K562 (cell line): ENCODE measurements around the gene KLK3. TPM values are rescaled to one million over a fixed set of nuclear protein-coding genes. Genes with fewer than 3 reads are reported as not detected.

Experiments used
- BACH1 ChIP-seq: fragments of 200-800 bp; sonication (Bioruptor generic); IDR thresholded peaks from 2 replicates; pipeline ENCODE4 v1.6.1; 2016; ENCODE audit warnings: missing genetic modification characterization, missing compliant biosample characterization
- BRD4 ChIP-seq: fragments of 200-600 bp; sonication (generic); IDR thresholded peaks from 2 replicates; pipeline ENCODE4 v1.6.1; 2017; ENCODE audit warnings: inconsistent platforms
- CBX1 ChIP-seq: sonication (generic); IDR thresholded peaks from 2 replicates; pipeline ENCODE4 v1.6.1; 2016; ENCODE audit warnings: antibody characterized with exemption, low read depth, mild to moderate bottlenecking
- CBX5 ChIP-seq: IDR thresholded peaks from 2 replicates; pipeline ENCODE4 v1.6.1; 2014; ENCODE audit warnings: low read depth, borderline replicate concordance
- CC2D1A ChIP-seq: fragments of 450-650 bp; IDR thresholded peaks from 2 replicates; pipeline ENCODE4 v1.6.1; 2017; ENCODE audit warnings: mild to moderate bottlenecking
- CHCHD3 ChIP-seq: fragments of 250-450 bp; sonication (Bioruptor Pico); IDR thresholded peaks from 2 replicates; pipeline ENCODE4 v2.1.2; 2022; ENCODE audit warnings: mild to moderate bottlenecking
- HSF4 ChIP-seq: fragments of 250-450 bp; sonication (Bioruptor Pico); IDR thresholded peaks from 2 replicates; pipeline ENCODE4 v2.1.2; 2022; ENCODE audit warnings: mild to moderate bottlenecking, moderate library complexity, borderline replicate concordance
- KLF13 ChIP-seq: fragments of 450-650 bp; IDR thresholded peaks from 2 replicates; pipeline ENCODE4 v1.6.1; 2016; ENCODE audit warnings: missing genetic modification characterization, low read depth, mild to moderate bottlenecking, missing compliant biosample characterization, moderate library complexity, borderline replicate concordance
- NCOR1 ChIP-seq: fragments of 450-650 bp; IDR thresholded peaks from 2 replicates; pipeline ENCODE4 v1.6.1; 2016; ENCODE audit warnings: mild to moderate bottlenecking, moderate library complexity
- NFYB ChIP-seq: IDR thresholded peaks from 2 replicates; pipeline ENCODE4 v1.6.1; 2011; ENCODE audit warnings: mild to moderate bottlenecking, moderate library complexity; ENCODE audit not compliant: insufficient read length; ENCODE audit errors: extremely low read depth
- PHB ChIP-seq: fragments of 250-450 bp; sonication (Bioruptor Pico); IDR thresholded peaks from 2 replicates; pipeline ENCODE4 v1.5.0; 2021
- PHF21A ChIP-seq: fragments of 450-650 bp; IDR thresholded peaks from 2 replicates; pipeline ENCODE4 v1.6.1; 2017; ENCODE audit warnings: low read depth, borderline replicate concordance
- SPI1 ChIP-seq: IDR thresholded peaks from 2 replicates; pipeline ENCODE4 v1.6.1; 2011; ENCODE audit warnings: low read depth, low read length, control low read depth, borderline replicate concordance
- TGIF2 ChIP-seq: sonication (generic); formaldehyde crosslinking; IDR thresholded peaks from 2 replicates; pipeline ENCODE4 v1.8.1; 2022; ENCODE audit warnings: mild to moderate bottlenecking, missing genetic modification reagents, moderate library complexity
- TOE1 ChIP-seq, 2 experiments: fragments of 450-650 bp in 1 of 2; sonication (generic) in 1 of 2; formaldehyde crosslinking in 1 of 2; IDR thresholded peaks; 2 replicates each; pipeline versions ENCODE4 v1.7.1 to v1.8.0; 2016 to 2022; ENCODE audit warnings: borderline replicate concordance in 2 of 2, mild to moderate bottlenecking in 2 of 2, antibody characterized with exemption in 1 of 2, inconsistent platforms in 1 of 2, low read depth in 1 of 2, missing genetic modification reagents in 1 of 2, moderate library complexity in 1 of 2
- ZBTB17 ChIP-seq: fragments of 450-650 bp; formaldehyde crosslinking; IDR thresholded peaks from 2 replicates; pipeline ENCODE4 v1.4.0; 2020; ENCODE audit warnings: mild to moderate bottlenecking
- ZNF140 ChIP-seq: fragments of 250-450 bp; sonication (Bioruptor Pico); IDR thresholded peaks from 2 replicates; pipeline ENCODE4 v1.8.0; 2021; ENCODE audit warnings: moderate library complexity, mild to moderate bottlenecking, inconsistent platforms
- ZNF224 ChIP-seq: sonication (generic); formaldehyde crosslinking; IDR thresholded peaks from 2 replicates; pipeline ENCODE4 v1.8.0; 2022; ENCODE audit warnings: mild to moderate bottlenecking, missing genetic modification reagents
- ZNF561 ChIP-seq: fragments of 450-650 bp; formaldehyde crosslinking; conservative IDR thresholded peaks from 2 replicates; pipeline ENCODE4 v1.4.0; 2020; ENCODE audit warnings: mild to moderate bottlenecking, moderate library complexity
- polyA plus RNA-seq, 8 experiments: library from polyadenylated mRNA; depleted of rRNA in 4 of 8; stranded (reverse) in 5 of 8; unstranded in 3 of 8; fragments of >200 nt; fragmentation: Nextera tagmentation in 2 of 8; fragmentation: Illumina TruSeq in 1 of 8; extraction: Ambion mirVana in 2 of 8; extraction: Trizol in 1 of 8; gene quantifications; 2 replicates each; pipeline versions ENCODE4 v1.2.1 to v1.2.3, GENCODE V29; 2011 to 2014; ENCODE audit warnings: inconsistent platforms in 1 of 8, missing spikeins in 1 of 8
- total RNA-seq, 7 experiments: library from RNA; depleted of rRNA in 6 of 7; stranded (reverse); fragments of >200 nt in 6 of 7; fragmentation: Illumina TruSeq in 2 of 7; extraction: Trizol in 2 of 7; gene quantifications; 2 replicates each; pipeline versions ENCODE4 v1.2.1 to v1.2.3, GENCODE V29; 2011 to 2021; ENCODE audit warnings: low replicate concordance in 1 of 7
- TF ChIP-seq, protein P1 (sequence below), 3 experiments: IDR thresholded peaks in 2 of 3; conservative IDR thresholded peaks in 1 of 3; 2 replicates each; pipeline ENCODE4 v1.5.1; 2011 to 2012; ENCODE audit warnings: low read length in 3 of 3, mild to moderate bottlenecking in 3 of 3, control low read depth in 2 of 3, improper control_type of control experiment in 1 of 3, inconsistent platforms in 1 of 3, low read depth in 1 of 3, mixed read lengths in 1 of 3, moderate library complexity in 1 of 3; ENCODE audit not compliant: insufficient read depth in 2 of 3
- TF ChIP-seq, protein P2 (sequence below): fragments of 250-450 bp; sonication (Bioruptor Pico); IDR thresholded peaks from 2 replicates; pipeline ENCODE4 v1.8.0; 2021; ENCODE audit warnings: mild to moderate bottlenecking, moderate library complexity

Gene KLK3
- total and polyA plus RNA-seq, 9 of the 15 experiments (the other 6 are each of a cell fraction or from before 2014, with no cell fraction given) = not detected

DNA sequence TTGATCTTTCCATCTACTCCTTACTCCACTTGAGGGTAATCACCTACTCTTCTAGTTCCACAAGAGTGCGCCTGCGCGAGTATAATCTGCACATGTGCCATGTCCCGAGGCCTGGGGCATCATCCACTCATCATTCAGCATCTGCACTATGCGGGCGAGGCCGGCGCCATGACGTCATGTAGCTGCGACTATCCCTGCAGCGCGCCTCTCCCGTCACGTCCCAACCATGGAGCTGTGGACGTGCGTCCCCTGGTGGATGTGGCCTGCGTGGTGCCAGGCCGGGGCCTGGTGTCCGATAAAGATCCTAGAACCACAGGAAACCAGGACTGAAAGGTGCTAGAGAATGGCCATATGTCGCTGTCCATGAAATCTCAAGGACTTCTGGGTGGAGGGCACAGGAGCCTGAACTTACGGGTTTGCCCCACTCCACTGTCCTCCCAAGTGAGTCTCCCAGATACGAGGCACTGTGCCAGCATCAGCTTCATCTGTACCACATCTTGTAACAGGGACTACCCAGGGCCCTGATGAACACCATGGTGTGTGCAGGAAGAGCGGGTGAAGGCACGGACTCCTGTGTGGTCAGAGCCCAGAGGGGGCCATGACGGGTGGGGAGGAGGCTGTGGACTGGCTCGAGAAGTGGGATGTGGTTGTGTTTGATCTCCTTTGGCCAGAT lies 15.8 kb downstream of the KLK3 start (continued):
- TF ChIP-seq CC2D1A = peak; percentile 63; the same call in 1 of the 2 replicates
- TF ChIP-seq TOE1 (IDR thresholded peaks at IDR 0.05; ENCODE audit: borderline replicate concordance) = peak; percentile 44; the same call in 1 of the 2 replicates
- TF ChIP-seq TOE1 (CRISPR knock-in tag; IDR thresholded peaks at IDR 0.05; ENCODE audit: borderline replicate concordance, low read depth) = no peak
- TF ChIP-seq HSF4 (CRISPR knock-in tag) = no peak
- TF ChIP-seq SPI1 = no peak
- TF ChIP-seq CBX1 = peak; percentile 84; the same call in 1 of the 2 replicates
- TF ChIP-seq PHB (CRISPR knock-in tag) = no peak
- TF ChIP-seq NCOR1 = no peak
- TF ChIP-seq NFYB = no peak
- no peak for TF ChIP-seq ZNF224 (CRISPR knock-in tag)
- TF ChIP-seq BACH1 = peak; percentile 70
- peak; percentile 42; the same call in 1 of the 2 replicates for TF ChIP-seq KLF13 (tag)
- TF ChIP-seq PHF21A = no peak
- TF ChIP-seq BRD4 = no peak
- no peak for TF ChIP-seq ZBTB17 (CRISPR knock-in tag)
- TF ChIP-seq ZNF561 = no peak
- TF ChIP-seq, protein P1, sequence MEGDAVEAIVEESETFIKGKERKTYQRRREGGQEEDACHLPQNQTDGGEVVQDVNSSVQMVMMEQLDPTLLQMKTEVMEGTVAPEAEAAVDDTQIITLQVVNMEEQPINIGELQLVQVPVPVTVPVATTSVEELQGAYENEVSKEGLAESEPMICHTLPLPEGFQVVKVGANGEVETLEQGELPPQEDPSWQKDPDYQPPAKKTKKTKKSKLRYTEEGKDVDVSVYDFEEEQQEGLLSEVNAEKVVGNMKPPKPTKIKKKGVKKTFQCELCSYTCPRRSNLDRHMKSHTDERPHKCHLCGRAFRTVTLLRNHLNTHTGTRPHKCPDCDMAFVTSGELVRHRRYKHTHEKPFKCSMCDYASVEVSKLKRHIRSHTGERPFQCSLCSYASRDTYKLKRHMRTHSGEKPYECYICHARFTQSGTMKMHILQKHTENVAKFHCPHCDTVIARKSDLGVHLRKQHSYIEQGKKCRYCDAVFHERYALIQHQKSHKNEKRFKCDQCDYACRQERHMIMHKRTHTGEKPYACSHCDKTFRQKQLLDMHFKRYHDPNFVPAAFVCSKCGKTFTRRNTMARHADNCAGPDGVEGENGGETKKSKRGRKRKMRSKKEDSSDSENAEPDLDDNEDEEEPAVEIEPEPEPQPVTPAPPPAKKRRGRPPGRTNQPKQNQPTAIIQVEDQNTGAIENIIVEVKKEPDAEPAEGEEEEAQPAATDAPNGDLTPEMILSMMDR (IDR thresholded peaks at IDR 0.05 in 2 of 3, conservative IDR thresholded peaks at IDR 0.05 in 1 of 3; ENCODE audit: insufficient read depth in 2 of 3, low read depth in 1 of 3, low read length in 3 of 3) = peak; percentile 92 to 98 (median 98)
- TF ChIP-seq TGIF2 (CRISPR knock-in tag) = no peak
- peak; percentile 75; the same call in 1 of the 2 replicates for TF ChIP-seq CBX5
- no peak for TF ChIP-seq CHCHD3 (CRISPR knock-in tag)
- no peak for TF ChIP-seq ZNF140 (CRISPR knock-in tag)
- TF ChIP-seq, protein P2, sequence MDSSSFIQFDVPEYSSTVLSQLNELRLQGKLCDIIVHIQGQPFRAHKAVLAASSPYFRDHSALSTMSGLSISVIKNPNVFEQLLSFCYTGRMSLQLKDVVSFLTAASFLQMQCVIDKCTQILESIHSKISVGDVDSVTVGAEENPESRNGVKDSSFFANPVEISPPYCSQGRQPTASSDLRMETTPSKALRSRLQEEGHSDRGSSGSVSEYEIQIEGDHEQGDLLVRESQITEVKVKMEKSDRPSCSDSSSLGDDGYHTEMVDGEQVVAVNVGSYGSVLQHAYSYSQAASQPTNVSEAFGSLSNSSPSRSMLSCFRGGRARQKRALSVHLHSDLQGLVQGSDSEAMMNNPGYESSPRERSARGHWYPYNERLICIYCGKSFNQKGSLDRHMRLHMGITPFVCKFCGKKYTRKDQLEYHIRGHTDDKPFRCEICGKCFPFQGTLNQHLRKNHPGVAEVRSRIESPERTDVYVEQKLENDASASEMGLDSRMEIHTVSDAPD (CRISPR knock-in tag) = no peak
